ENCODE measurements around the gene NANS. TPM values are rescaled to one million over a fixed set of nuclear protein-coding genes. Genes with fewer than 3 reads are reported as not detected.

The NANS gene
- polyA plus RNA-seq, 4 donors: 57.0 to 120 (median 75.6) TPM

- DNase-seq (no peak), FAIRE-seq (no peak)
- Histone ChIP-seq H3K27ac (ENCODE audit: low read depth in 1 of 3, low read length in 2 of 3) (no peak overlapping the region), H3K36me3 (ENCODE audit: control insufficient read depth in 3 of 3, insufficient read depth in 2 of 3, low read depth in 1 of 3, low read length in 3 of 3) (peaks cover 2 to 39% (median 21%) of the 10 kb centered on the region in 3 donors), H3K4me1 (ENCODE audit: control insufficient read depth in 3 of 3, insufficient read depth in 2 of 3, low read depth in 1 of 3, low read length in 2 of 3) (peaks cover 2 to 10% (median 5%) of the 10 kb centered on the region in 3 donors), H3K4me3 (ENCODE audit: low read depth in 1 of 3, low read length in 3 of 3) (no peak overlapping the region), H3K9me3 (ENCODE audit: control insufficient read depth in 2 of 2, insufficient read depth in 1 of 2, low read depth in 1 of 2, low read length in 1 of 2) (no peaks in the 10 kb centered on the region), H3K27me3 (ENCODE audit: control insufficient read depth in 3 of 3, insufficient read depth in 3 of 3, low read length in 3 of 3) (no peaks in the 10 kb centered on the region)
- 89 to 96% (median 94%) methylated on average over 3 of the region's 3 CpGs for WGBS, 3 donors
Measured at GRCh38 chr9:98062161-98062560, 5.6 kb downstream of the NANS start.

DNA sequence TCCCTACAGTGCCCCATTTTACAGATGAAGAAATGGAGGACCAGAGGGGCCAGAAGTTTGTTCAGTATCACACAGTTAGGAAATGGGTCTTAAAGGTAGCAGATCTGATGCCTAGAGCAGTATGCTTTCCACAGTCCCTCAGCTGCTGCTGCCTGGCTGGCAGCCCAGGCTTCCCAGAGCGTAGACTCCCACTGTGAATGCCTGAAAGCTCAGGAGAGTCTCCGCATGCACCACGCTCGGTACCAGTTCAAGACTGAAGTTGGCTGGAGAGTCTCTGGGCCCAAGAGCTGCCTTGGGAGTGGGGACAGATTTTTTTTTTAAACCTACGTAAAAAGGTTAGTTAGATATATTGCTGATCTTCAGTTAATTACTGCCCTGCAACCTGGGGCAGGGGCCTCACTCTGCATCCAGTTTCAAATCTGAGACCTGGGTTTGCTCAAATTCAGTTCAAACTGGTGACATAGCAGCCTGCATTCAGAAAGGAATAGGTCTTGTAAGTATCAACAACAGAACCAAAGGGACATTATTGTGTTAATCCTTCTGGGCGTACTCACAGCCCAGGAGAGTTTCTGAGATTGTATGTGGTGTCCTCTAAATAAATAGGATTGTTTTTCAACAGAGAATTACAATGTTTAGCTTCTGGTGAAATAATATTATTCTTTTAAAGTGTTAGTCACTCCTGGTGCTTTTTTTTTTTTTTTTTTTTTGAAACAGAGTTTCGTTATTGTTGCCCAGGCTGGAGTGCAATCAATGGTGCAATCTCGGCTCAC, 8.3 kb downstream of the NANS start:
- peaks cover 0 to 2% (median 0%) of the 10 kb centered on the region in 3 donors for H3K4me1 ChIP-seq (ENCODE audit: control insufficient read depth in 3 of 3, insufficient read depth in 2 of 3, low read depth in 1 of 3, low read length in 2 of 3)
- DNase-seq (no peak), FAIRE-seq (no peak)
- H3K4me3 ChIP-seq (ENCODE audit: low read depth in 1 of 3, low read length in 3 of 3): no peak overlapping the region
- peaks cover 6 to 48% (median 21%) of the 10 kb centered on the region in 3 donors for H3K36me3 ChIP-seq (ENCODE audit: control insufficient read depth in 3 of 3, insufficient read depth in 2 of 3, low read depth in 1 of 3, low read length in 3 of 3)
- no peaks in the 10 kb centered on the region for H3K9me3 ChIP-seq (ENCODE audit: control insufficient read depth in 2 of 2, insufficient read depth in 1 of 2, low read depth in 1 of 2, low read length in 1 of 2)
- H3K27ac ChIP-seq (ENCODE audit: low read depth in 1 of 3, low read length in 2 of 3): no peak overlapping the region
- 93 to 98% (median 98%) methylated on average over 8 of the region's 8 CpGs for WGBS, 3 donors
- no peaks in the 10 kb centered on the region for H3K27me3 ChIP-seq (ENCODE audit: control insufficient read depth in 3 of 3, insufficient read depth in 3 of 3, low read length in 3 of 3)

DNA sequence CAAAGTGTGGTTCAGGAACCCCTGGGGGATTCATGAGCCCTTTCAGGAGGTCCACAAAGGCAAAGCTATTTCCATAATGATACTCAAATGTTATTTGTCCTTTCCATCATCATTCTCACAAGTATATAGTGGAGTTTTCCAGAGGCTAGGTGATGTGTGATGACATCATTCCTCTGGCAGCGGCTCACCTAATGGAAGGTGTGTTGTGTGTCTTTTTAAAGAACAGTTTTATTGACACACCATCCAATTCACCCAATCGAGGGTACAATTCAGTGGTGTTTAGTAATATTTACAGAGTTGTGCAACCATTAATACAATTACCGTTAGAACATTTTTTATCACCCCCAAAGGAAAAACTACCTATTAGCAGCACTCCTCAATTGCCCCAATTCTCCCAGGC, 9.7 kb downstream of the NANS start:
- Histone ChIP-seq H3K36me3 (ENCODE audit: control insufficient read depth in 3 of 3, insufficient read depth in 2 of 3, low read depth in 1 of 3, low read length in 3 of 3) (peaks cover 6 to 47% (median 17%) of the 10 kb centered on the region in 3 donors), H3K4me3 (ENCODE audit: low read depth in 1 of 3, low read length in 3 of 3) (no peak overlapping the region)

GRCh38 chr9:98067184-98067583, 10.7 kb downstream of the NANS start:
- DNase-seq (no peak), FAIRE-seq (no peak)
- H3K36me3 ChIP-seq (ENCODE audit: control insufficient read depth in 3 of 3, insufficient read depth in 2 of 3, low read depth in 1 of 3, low read length in 3 of 3): peaks cover 6 to 46% (median 15%) of the 10 kb centered on the region in 3 donors
- H3K4me3 ChIP-seq (ENCODE audit: low read depth in 1 of 3, low read length in 3 of 3): no peak overlapping the region
- WGBS, 3 donors: 94 to 98% (median 96%) methylated on average over 2 of the region's 2 CpGs
- H3K9me3 ChIP-seq (ENCODE audit: control insufficient read depth in 2 of 2, insufficient read depth in 1 of 2, low read depth in 1 of 2, low read length in 1 of 2): no peaks in the 10 kb centered on the region
- H3K27ac ChIP-seq (ENCODE audit: low read depth in 1 of 3, low read length in 2 of 3): no peak overlapping the region
- H3K4me1 ChIP-seq (ENCODE audit: control insufficient read depth in 3 of 3, insufficient read depth in 2 of 3, low read depth in 1 of 3, low read length in 2 of 3): peaks cover 2 to 9% (median 2%) of the 10 kb centered on the region in 3 donors
- H3K27me3 ChIP-seq (ENCODE audit: control insufficient read depth in 3 of 3, insufficient read depth in 3 of 3, low read length in 3 of 3): no peaks in the 10 kb centered on the region

More for the DNA sequence above, 9.7 kb downstream of the NANS start:
- DNase-seq (no peak), FAIRE-seq (no peak)
- H3K27me3 ChIP-seq (ENCODE audit: control insufficient read depth in 3 of 3, insufficient read depth in 3 of 3, low read length in 3 of 3): no peaks in the 10 kb centered on the region
- H3K9me3 ChIP-seq (ENCODE audit: control insufficient read depth in 2 of 2, insufficient read depth in 1 of 2, low read depth in 1 of 2, low read length in 1 of 2): no peaks in the 10 kb centered on the region
- H3K27ac ChIP-seq (ENCODE audit: low read depth in 1 of 3, low read length in 2 of 3): no peak overlapping the region
- 54 to 74% (median 71%) methylated on average over 3 of the region's 3 CpGs for WGBS, 3 donors
- peaks cover 0 to 2% (median 0%) of the 10 kb centered on the region in 3 donors for H3K4me1 ChIP-seq (ENCODE audit: control insufficient read depth in 3 of 3, insufficient read depth in 2 of 3, low read depth in 1 of 3, low read length in 2 of 3)

GRCh38 chr9:98069551-98069950, 13.0 kb downstream of the NANS start:
- Histone ChIP-seq H3K4me1 (ENCODE audit: control insufficient read depth in 3 of 3, insufficient read depth in 2 of 3, low read depth in 1 of 3, low read length in 2 of 3) (peaks cover 2 to 28% (median 2%) of the 10 kb centered on the region in 3 donors), H3K36me3 (ENCODE audit: control insufficient read depth in 3 of 3, insufficient read depth in 2 of 3, low read depth in 1 of 3, low read length in 3 of 3) (peaks cover 5 to 30% (median 6%) of the 10 kb centered on the region in 3 donors), H3K4me3 (ENCODE audit: low read depth in 1 of 3, low read length in 3 of 3) (no peak overlapping the region), H3K27ac (ENCODE audit: low read depth in 1 of 3, low read length in 2 of 3) (no peak overlapping the region), H3K9me3 (ENCODE audit: control insufficient read depth in 2 of 2, insufficient read depth in 1 of 2, low read depth in 1 of 2, low read length in 1 of 2) (no peaks in the 10 kb centered on the region), H3K27me3 (ENCODE audit: control insufficient read depth in 3 of 3, insufficient read depth in 3 of 3, low read length in 3 of 3) (no peaks in the 10 kb centered on the region)
- WGBS, 3 donors: 95 to 99% (median 96%) methylated on average over 6 of the region's 6 CpGs
- FAIRE-seq: no peak
- DNase-seq: no peak

GRCh38 chr9:98070704-98071103, 14.2 kb downstream of the NANS start:
- DNase-seq (no peak), FAIRE-seq (no peak)
- peaks cover 2 to 31% (median 2%) of the 10 kb centered on the region in 3 donors for H3K4me1 ChIP-seq (ENCODE audit: control insufficient read depth in 3 of 3, insufficient read depth in 2 of 3, low read depth in 1 of 3, low read length in 2 of 3)
- WGBS, 3 donors: 96 to 100% (median 98%) methylated on average over 7 of the region's 7 CpGs
- no peak overlapping the region for H3K4me3 ChIP-seq (ENCODE audit: low read depth in 1 of 3, low read length in 3 of 3)
- H3K36me3 ChIP-seq (ENCODE audit: control insufficient read depth in 3 of 3, insufficient read depth in 2 of 3, low read depth in 1 of 3, low read length in 3 of 3): peaks cover 0 to 26% (median 3%) of the 10 kb centered on the region in 3 donors
- H3K9me3 ChIP-seq (ENCODE audit: control insufficient read depth in 2 of 2, insufficient read depth in 1 of 2, low read depth in 1 of 2, low read length in 1 of 2): no peaks in the 10 kb centered on the region
- H3K27ac ChIP-seq (ENCODE audit: low read depth in 1 of 3, low read length in 2 of 3): peak overlapping the region in 1 of 3 donors; percentile 94
- H3K27me3 ChIP-seq (ENCODE audit: control insufficient read depth in 3 of 3, insufficient read depth in 3 of 3, low read length in 3 of 3): no peaks in the 10 kb centered on the region

- no peaks in the 10 kb centered on the region for H3K27me3 ChIP-seq (ENCODE audit: control insufficient read depth in 3 of 3, insufficient read depth in 3 of 3, low read length in 3 of 3)
- H3K9me3 ChIP-seq (ENCODE audit: control insufficient read depth in 2 of 2, insufficient read depth in 1 of 2, low read depth in 1 of 2, low read length in 1 of 2): no peaks in the 10 kb centered on the region
- FAIRE-seq: no peak
- peak overlapping the region; percentile 79 to 94 (median 83) for H3K27ac ChIP-seq (ENCODE audit: low read depth in 1 of 3, low read length in 2 of 3)
- H3K4me1 ChIP-seq (ENCODE audit: control insufficient read depth in 3 of 3, insufficient read depth in 2 of 3, low read depth in 1 of 3, low read length in 2 of 3): peaks cover 2 to 31% (median 2%) of the 10 kb centered on the region in 3 donors
- peak in 1 of 2 donors; percentile 74 for DNase-seq
- WGBS, 3 donors: 18 to 60% (median 43%) methylated on average over 9 of the region's 9 CpGs
- H3K4me3 ChIP-seq (ENCODE audit: low read depth in 1 of 3, low read length in 3 of 3): no peak overlapping the region
- H3K36me3 ChIP-seq (ENCODE audit: control insufficient read depth in 3 of 3, insufficient read depth in 2 of 3, low read depth in 1 of 3, low read length in 3 of 3): peaks cover 0 to 30% (median 3%) of the 10 kb centered on the region in 3 donors
Measured at GRCh38 chr9:98071737-98072136, 15.2 kb downstream of the NANS start.

GRCh38 chr9:98074115-98074990, 17.8 kb downstream of the NANS start:
- H3K36me3 ChIP-seq (ENCODE audit: control insufficient read depth in 3 of 3, insufficient read depth in 2 of 3, low read depth in 1 of 3, low read length in 3 of 3): peaks cover 0 to 36% (median 13%) of the 10 kb centered on the region in 3 donors
- DNase-seq (peak; percentile 64 to 87), FAIRE-seq (no peak)
- H3K27me3 ChIP-seq (ENCODE audit: control insufficient read depth in 3 of 3, insufficient read depth in 3 of 3, low read length in 3 of 3): no peaks in the 10 kb centered on the region
- no peak overlapping the region for H3K4me3 ChIP-seq (ENCODE audit: low read depth in 1 of 3, low read length in 3 of 3)
- H3K27ac ChIP-seq (ENCODE audit: low read depth in 1 of 3, low read length in 2 of 3): peak overlapping the region; percentile 47 to 94 (median 79)
- 17 to 30% (median 23%) methylated on average over 13 of the region's 13 CpGs for WGBS, 3 donors
- no peaks in the 10 kb centered on the region for H3K9me3 ChIP-seq (ENCODE audit: control insufficient read depth in 2 of 2, insufficient read depth in 1 of 2, low read depth in 1 of 2, low read length in 1 of 2)
- H3K4me1 ChIP-seq (ENCODE audit: control insufficient read depth in 3 of 3, insufficient read depth in 2 of 3, low read depth in 1 of 3, low read length in 2 of 3): peaks cover 2 to 31% (median 2%) of the 10 kb centered on the region in 3 donors

Data from small intestine (tissue), 7 donors.